GM10266 (cell line): ENCODE data around the gene NINJ2.

Source experiments
- DNase-seq: peaks from one replicate; pipeline ENCODE4 v3.0.0; 2012; ENCODE audit errors: extremely low spot score
- CTCF ChIP-seq: IDR thresholded peaks from 2 replicates; pipeline ENCODE4 v1.5.1; 2012; ENCODE audit warnings: mild to moderate bottlenecking, low read depth; ENCODE audit not compliant: control insufficient read depth, insufficient read depth; ENCODE audit errors: missing control alignments

The NINJ2 gene

GRCh38 chr12:599756-600155, 63.5 kb downstream of the NINJ2 start:
- TF ChIP-seq CTCF, result no peak
- no peak for DNase-seq

- no peak for TF ChIP-seq CTCF
- no peak for DNase-seq
These were observed 65.2 kb downstream of the NINJ2 start for GRCh38 chr12:597926-598568.

GRCh38 chr12:593396-594270, 69.6 kb downstream of the NINJ2 start:
- no peak for DNase-seq
- TF ChIP-seq CTCF, result no peak

- no peak for TF ChIP-seq CTCF
- DNase-seq, result no peak
These were observed 71.2 kb downstream of the NINJ2 start for GRCh38 chr12:592024-592505.

GRCh38 chr12:591167-592023, 71.8 kb downstream of the NINJ2 start:
- no peak for TF ChIP-seq CTCF
- no peak for DNase-seq

- no peak for DNase-seq
- TF ChIP-seq CTCF, result no peak
These were observed 73.0 kb downstream of the NINJ2 start for GRCh38 chr12:590206-590750.
